T-cell (primary cell): ENCODE data around the gene KIF22. TPM values are rescaled to one million over a fixed set of nuclear protein-coding genes. Genes with fewer than 3 reads are reported as not detected.

Experiments used
- ATAC-seq, 4 experiments: fragments of 200-7000 bp in 3 of 4; fragments of 150-1000 bp in 1 of 4; cut with Tn5 transposase; replicated peaks in 1 of 4; 1 replicate in 3 of 4; 2 replicates in 1 of 4; pipeline ENCODE4 v1.10.0; 2021; ENCODE audit warnings: moderate library complexity in 3 of 4, mild to moderate bottlenecking in 2 of 4, moderate number of reproducible peaks in 1 of 4
- CTCF ChIA-PET, 2 donors: fragments of 300-600 bp; sonication (Branson Sonifier 250); formaldehyde crosslinking; loops; one replicate each; lab custom pipeline; 2022; ENCODE audit warnings: antibody characterized with exemption in 2 of 2; lab: Charles Lee
- POLR2A ChIA-PET, 2 donors: fragments of 300-600 bp; sonication (Branson Sonifier 250); formaldehyde crosslinking; loops; one replicate each; lab custom pipeline; 2022; ENCODE audit warnings: antibody characterized with exemption in 2 of 2; lab: Charles Lee
- DNase-seq, 35 experiments: peaks; one replicate each; pipeline versions ENCODE4 v3.0.0 to v3.0.0-alpha.2; 2013 to 2023
- H3K27ac ChIP-seq: one replicate; pipeline ENCODE4 v1.5.1; 2013; ENCODE audit warnings: low read length
- H3K27me3 ChIP-seq, 2 experiments: replicated peaks in 1 of 2; 1 replicate in 1 of 2; 2 replicates in 1 of 2; pipeline versions ENCODE4 v1.6.1 to v1.7.0; 2013; ENCODE audit warnings: low read length in 1 of 2, mixed read lengths in 1 of 2; ENCODE audit not compliant: control insufficient read depth in 2 of 2, insufficient read depth in 2 of 2; ENCODE audit errors: extremely low read depth in 1 of 2
- H3K36me3 ChIP-seq, 2 donors: 1 replicate in 1 of 2; 2 replicates in 1 of 2; pipeline versions ENCODE4 v1.6.1 to v1.7.0; 2013; ENCODE audit warnings: low read length in 1 of 2; ENCODE audit not compliant: control insufficient read depth in 2 of 2, insufficient read depth in 1 of 2; ENCODE audit errors: extremely low read depth in 1 of 2
- H3K4me1 ChIP-seq, 2 experiments: 1 replicate in 1 of 2; 2 replicates in 1 of 2; pipeline versions ENCODE4 v1.6.1 to v1.7.0; 2013; ENCODE audit warnings: low read length in 2 of 2, mixed read lengths in 1 of 2; ENCODE audit not compliant: insufficient read depth in 2 of 2, control insufficient read depth in 1 of 2; ENCODE audit errors: extremely low read depth in 1 of 2
- H3K4me3 ChIP-seq, 2 donors: 1 replicate in 1 of 2; 2 replicates in 1 of 2; pipeline versions ENCODE4 v1.5.1 to v1.7.0; 2013; ENCODE audit warnings: mild to moderate bottlenecking in 2 of 2, low read length in 1 of 2, moderate library complexity in 1 of 2; ENCODE audit not compliant: control insufficient read depth in 1 of 2; ENCODE audit errors: extremely low read depth in 1 of 2
- H3K9me3 ChIP-seq: 2 replicates; pipeline ENCODE4 v1.7.0; 2013
- H3K27ac Mint-ChIP-seq, 2 donors: one replicate each; pipeline ENCODE4 v1.8.0; 2020 to 2021; ENCODE audit warnings: mild to moderate bottlenecking in 2 of 2, mixed read lengths in 2 of 2
- H3K27me3 Mint-ChIP-seq, 2 donors: one replicate each; pipeline ENCODE4 v1.8.0; 2021 to 2022; ENCODE audit warnings: mixed read lengths in 2 of 2
- H3K36me3 Mint-ChIP-seq: one replicate; pipeline ENCODE4 v1.8.0; 2021; ENCODE audit warnings: mixed read lengths
- H3K4me1 Mint-ChIP-seq, 3 donors: one replicate each; pipeline ENCODE4 v1.8.0; 2020 to 2022; ENCODE audit warnings: mixed read lengths in 3 of 3, mild to moderate bottlenecking in 1 of 3
- H3K4me3 Mint-ChIP-seq, 3 donors: one replicate each; pipeline ENCODE4 v1.8.0; 2020 to 2022; ENCODE audit warnings: mild to moderate bottlenecking in 3 of 3, mixed read lengths in 3 of 3, moderate library complexity in 3 of 3
- H3K9me3 Mint-ChIP-seq, 3 donors: one replicate each; pipeline ENCODE4 v1.8.0; 2020 to 2022; ENCODE audit warnings: mixed read lengths in 3 of 3
- WGBS: methylation state at CpG from one replicate; pipeline ENCODE4 v1.1.5; 2013; ENCODE audit warnings: missing lambda C conversion rate; ENCODE audit not compliant: insufficient coverage; 5-methylcytosine and 5-hydroxymethylcytosine counted together
- total RNA-seq, 35 experiments: library from RNA in 6 of 35; stranded (reverse) in 6 of 35; fragments of 120-200 nt in 1 of 35; gene quantifications; one replicate each; pipeline versions ENCODE4 v1.2.1 to v1.2.4 and lab custom pipeline; 2013 to 2026

Gene KIF22
- total RNA-seq, 5 donors from 2014 or later (not counting 1 experiment from before 2014, with no cell fraction given), result 84.1 to 95.2 (median 84.9) TPM

GRCh38 chr16:29807426-29808218, 17.1 kb downstream of the KIF22 start:
- ATAC-seq (peak; percentile 33 to 54 (median 38)), DNase-seq (peak; percentile 77 to 94 (median 84))
- under 1% methylated on average over 55 of the region's 69 CpGs for WGBS
- Mint-ChIP-seq H3K4me3 (peak overlapping the region; percentile 86 to 92 (median 87)), H3K4me1 (peaks cover 57 to 63% (median 59%) of the 10 kb centered on the region in 3 donors), H3K27ac (peak overlapping the region; percentile 98), H3K36me3 (peaks cover 14% of the 10 kb centered on the region), H3K9me3 (no peaks in the 10 kb centered on the region), H3K27me3 (no peaks in the 10 kb centered on the region)
- peak overlapping the region; percentile 56 to 59 for H3K4me3 ChIP-seq
- ChIA-PET POLR2A (interaction anchor here (0.5 to 1.2 kb wide), 9 partner anchors 8 to 257 kb away, joined by 3 to 8 read pairs (median 3); partner anchors contain the start of genes KIF22 (in 1 of the 2) and PAGR1 (in 1 of the 2)), CTCF (interaction anchor here (0.8 to 2.3 kb wide), 11 partner anchors 8 to 188 kb away, joined by 3 to 42 read pairs (median 6); partner anchors contain the start of genes MVP (in 2 of the 2), PAGR1 (in 2 of the 2), HIRIP3 (in 1 of the 2) and KIF22 (in 1 of the 2))
- peaks cover 0 to 12% of the 10 kb centered on the region in 2 experiments for H3K27me3 ChIP-seq
- H3K4me1 ChIP-seq, result peaks cover 40 to 70% of the 10 kb centered on the region in 2 experiments
- H3K27ac ChIP-seq, result peak overlapping the region; percentile 78
- no peaks in the 10 kb centered on the region for H3K9me3 ChIP-seq
- peaks cover 0 to 19% of the 10 kb centered on the region in 2 donors for H3K36me3 ChIP-seq

GRCh38 chr16:29808219-29808900, 17.8 kb downstream of the KIF22 start:
- 17% methylated on average over 22 of the region's 25 CpGs for WGBS
- Mint-ChIP-seq H3K36me3 (peaks cover 14% of the 10 kb centered on the region), H3K4me3 (peak overlapping the region; percentile 86 to 92 (median 87)), H3K4me1 (peaks cover 55 to 69% (median 65%) of the 10 kb centered on the region in 3 donors), H3K27me3 (peaks cover 0 to 2% of the 10 kb centered on the region in 2 donors), H3K27ac (peak overlapping the region; percentile 98), H3K9me3 (no peaks in the 10 kb centered on the region)
- H3K4me3 ChIP-seq, result peak overlapping the region; percentile 56 to 64
- peaks cover 40 to 75% of the 10 kb centered on the region in 2 experiments for H3K4me1 ChIP-seq
- peaks cover 0 to 16% of the 10 kb centered on the region in 2 experiments for H3K27me3 ChIP-seq
- CTCF ChIA-PET, result interaction anchor here (0.6 to 2.3 kb wide), 12 partner anchors 8 to 283 kb away, joined by 3 to 42 read pairs (median 5); partner anchors contain the start of genes MVP (in 2 of the 2), PAGR1 (in 2 of the 2), KIF22 (in 1 of the 2) and TBX6 (in 1 of the 2)
- H3K36me3 ChIP-seq, result peaks cover 0 to 19% of the 10 kb centered on the region in 2 donors
- peak overlapping the region; percentile 78 for H3K27ac ChIP-seq
- peak in 2 of 4 experiments; percentile 0 to 2 for ATAC-seq
- POLR2A ChIA-PET, result interaction anchor here (0.5 to 1.2 kb wide), 10 partner anchors 8 to 256 kb away, joined by 3 to 8 read pairs (median 4); partner anchors contain the start of genes KIF22 (in 1 of the 2) and PAGR1 (in 1 of the 2)
- H3K9me3 ChIP-seq, result no peaks in the 10 kb centered on the region
- DNase-seq, result peak in 4 of 35 experiments; percentile 23 to 59 (median 30)

GRCh38 chr16:29809031-29809747, 18.6 kb downstream of the KIF22 start:
- 49% methylated on average over 21 of the region's 31 CpGs for WGBS
- H3K27ac ChIP-seq, result peak overlapping the region; percentile 78
- Mint-ChIP-seq H3K4me1 (peaks cover 51 to 66% (median 58%) of the 10 kb centered on the region in 3 donors), H3K9me3 (no peaks in the 10 kb centered on the region), H3K27me3 (peaks cover 0 to 2% of the 10 kb centered on the region in 2 donors), H3K4me3 (peak overlapping the region; percentile 86 to 92 (median 87)), H3K36me3 (peaks cover 14% of the 10 kb centered on the region), H3K27ac (peak overlapping the region; percentile 98)
- ATAC-seq (no peak), DNase-seq (no peak)
- H3K36me3 ChIP-seq, result peaks cover 0 to 19% of the 10 kb centered on the region in 2 donors
- no peaks in the 10 kb centered on the region for H3K9me3 ChIP-seq
- ChIA-PET POLR2A (no interaction called here), CTCF (interaction anchor here (0.6 to 2.3 kb wide), 6 partner anchors 12 to 282 kb away, joined by 3 to 36 read pairs (median 4); partner anchors contain the start of gene TBX6 (in 1 of the 2))
- H3K27me3 ChIP-seq, result peaks cover 0 to 16% of the 10 kb centered on the region in 2 experiments
- peak overlapping the region; percentile 56 to 64 for H3K4me3 ChIP-seq
- peaks cover 38 to 71% of the 10 kb centered on the region in 2 experiments for H3K4me1 ChIP-seq

- Mint-ChIP-seq H3K4me1 (peaks cover 54 to 69% (median 57%) of the 10 kb centered on the region in 3 donors), H3K9me3 (no peaks in the 10 kb centered on the region), H3K27ac (peak overlapping the region; percentile 87 to 94), H3K36me3 (peaks cover 14% of the 10 kb centered on the region), H3K4me3 (peak overlapping the region; percentile 81 to 90 (median 82)), H3K27me3 (peaks cover 0 to 2% of the 10 kb centered on the region in 2 donors)
- CTCF ChIA-PET, result interaction anchor here (0.5 to 1.1 kb wide), 4 partner anchors 12 to 118 kb away, joined by 3 to 5 read pairs (median 3); no protein-coding TSS in a partner anchor
- H3K4me1 ChIP-seq, result peaks cover 34 to 71% of the 10 kb centered on the region in 2 experiments
- no peak for ATAC-seq
- H3K27me3 ChIP-seq, result peaks cover 0 to 16% of the 10 kb centered on the region in 2 experiments
- peak overlapping the region; percentile 40 to 59 for H3K4me3 ChIP-seq
- H3K36me3 ChIP-seq, result peaks cover 0 to 19% of the 10 kb centered on the region in 2 donors
- peak in 30 of 35 experiments; percentile 36 to 73 (median 53) for DNase-seq
- no peaks in the 10 kb centered on the region for H3K9me3 ChIP-seq
- H3K27ac ChIP-seq, result peak overlapping the region; percentile 66
- POLR2A ChIA-PET, result interaction anchor here in 1 of 2 donors (0.6 kb wide), 1 partner anchor 25 kb away, joined by 14 read pairs; no protein-coding TSS in a partner anchor
- WGBS, result 50% methylated on average over 7 of the region's 23 CpGs
These were observed 19.5 kb downstream of the KIF22 start for GRCh38 chr16:29809850-29810698.

GRCh38 chr16:29810699-29811169, 20.2 kb downstream of the KIF22 start:
- H3K4me3 Mint-ChIP-seq, result peak overlapping the region; percentile 81 to 90 (median 82)
- H3K27ac ChIP-seq, result peak overlapping the region; percentile 66
- peaks cover 34 to 75% of the 10 kb centered on the region in 2 experiments for H3K4me1 ChIP-seq
- CTCF ChIA-PET, result interaction anchor here (0.7 to 1.1 kb wide), 3 partner anchors 11 to 38 kb away, joined by 3 to 5 read pairs (median 3); no protein-coding TSS in a partner anchor
- 19% methylated on average over 5 of the region's 9 CpGs for WGBS
- peaks cover 0 to 16% of the 10 kb centered on the region in 2 experiments for H3K27me3 ChIP-seq
- peaks cover 54 to 72% (median 59%) of the 10 kb centered on the region in 3 donors for H3K4me1 Mint-ChIP-seq
- DNase-seq (no peak), ATAC-seq (no peak)
- H3K9me3 Mint-ChIP-seq, result no peaks in the 10 kb centered on the region
- H3K27ac Mint-ChIP-seq, result peak overlapping the region; percentile 87 to 94
- H3K4me3 ChIP-seq, result peak overlapping the region; percentile 69 to 72
- H3K9me3 ChIP-seq, result no peaks in the 10 kb centered on the region
- H3K36me3 Mint-ChIP-seq, result peaks cover 14% of the 10 kb centered on the region
- POLR2A ChIA-PET, result interaction anchor here in 1 of 2 donors (0.6 kb wide), 1 partner anchor 24 kb away, joined by 14 read pairs; no protein-coding TSS in a partner anchor
- peaks cover 0 to 2% of the 10 kb centered on the region in 2 donors for H3K27me3 Mint-ChIP-seq
- H3K36me3 ChIP-seq, result peaks cover 0 to 19% of the 10 kb centered on the region in 2 donors
